ENCODE data around the gene IP6K3. TPM values are rescaled to one million over a fixed set of nuclear protein-coding genes. Genes with fewer than 3 reads are reported as not detected.

Gene IP6K3
- total and polyA plus RNA-seq, 11 donors: 11.7 to 72.4 (median 30.8) TPM

DNA sequence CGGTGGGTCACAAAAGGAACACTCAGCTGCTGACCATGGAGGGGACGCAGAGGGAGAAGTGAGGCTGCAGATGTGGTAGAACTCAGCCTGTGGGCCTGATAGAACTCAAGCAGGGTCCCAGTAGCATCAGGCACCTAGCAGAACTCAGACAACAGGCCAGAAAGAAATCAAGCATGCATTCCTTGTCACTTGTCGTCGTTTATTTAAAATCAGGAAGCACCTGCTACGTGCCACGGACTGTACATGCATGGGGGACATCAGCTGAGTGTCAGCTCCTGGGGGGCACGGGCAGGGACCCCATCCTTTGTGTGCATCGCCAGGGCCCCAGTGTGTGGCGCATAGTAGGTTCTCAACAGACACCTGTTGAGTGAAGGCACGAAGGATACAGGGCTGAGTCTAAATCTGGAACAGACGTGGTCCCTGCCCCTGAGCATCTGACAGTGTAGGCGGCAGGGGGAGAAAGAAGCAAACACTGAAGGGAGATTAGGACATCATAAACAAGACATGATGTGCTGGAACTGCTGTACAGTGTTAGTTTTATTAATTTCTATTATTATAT, 67.7 kb downstream of the IP6K3 start:
- no peaks in the 10 kb centered on the region for H3K4me1 ChIP-seq
- no peak overlapping the region for H3K4me3 ChIP-seq
- H3K36me3 ChIP-seq: peaks cover 0 to 76% (median 61%) of the 10 kb centered on the region in 9 donors
- intact Hi-C loops (cut with DNase I): loop anchor here in 1 of 10 donors (10.0 kb wide), 1 partner anchor 94 kb away; the partner anchor contains the start of gene BAK1
- DNase-seq (no peak), ATAC-seq (no peak)
- no peaks in the 10 kb centered on the region for H3K27me3 ChIP-seq
- TF ChIP-seq POLR2A (IDR thresholded peaks at IDR 0.05): no peak
- TF ChIP-seq, protein P1, sequence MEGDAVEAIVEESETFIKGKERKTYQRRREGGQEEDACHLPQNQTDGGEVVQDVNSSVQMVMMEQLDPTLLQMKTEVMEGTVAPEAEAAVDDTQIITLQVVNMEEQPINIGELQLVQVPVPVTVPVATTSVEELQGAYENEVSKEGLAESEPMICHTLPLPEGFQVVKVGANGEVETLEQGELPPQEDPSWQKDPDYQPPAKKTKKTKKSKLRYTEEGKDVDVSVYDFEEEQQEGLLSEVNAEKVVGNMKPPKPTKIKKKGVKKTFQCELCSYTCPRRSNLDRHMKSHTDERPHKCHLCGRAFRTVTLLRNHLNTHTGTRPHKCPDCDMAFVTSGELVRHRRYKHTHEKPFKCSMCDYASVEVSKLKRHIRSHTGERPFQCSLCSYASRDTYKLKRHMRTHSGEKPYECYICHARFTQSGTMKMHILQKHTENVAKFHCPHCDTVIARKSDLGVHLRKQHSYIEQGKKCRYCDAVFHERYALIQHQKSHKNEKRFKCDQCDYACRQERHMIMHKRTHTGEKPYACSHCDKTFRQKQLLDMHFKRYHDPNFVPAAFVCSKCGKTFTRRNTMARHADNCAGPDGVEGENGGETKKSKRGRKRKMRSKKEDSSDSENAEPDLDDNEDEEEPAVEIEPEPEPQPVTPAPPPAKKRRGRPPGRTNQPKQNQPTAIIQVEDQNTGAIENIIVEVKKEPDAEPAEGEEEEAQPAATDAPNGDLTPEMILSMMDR (IDR thresholded peaks at IDR 0.05): no peak
- no peak overlapping the region for H3K27ac ChIP-seq
- H3K9me3 ChIP-seq: no peaks in the 10 kb centered on the region
- 84 to 89% (median 86%) methylated on average over 12 of the region's 12 CpGs for WGBS, 4 donors

DNA sequence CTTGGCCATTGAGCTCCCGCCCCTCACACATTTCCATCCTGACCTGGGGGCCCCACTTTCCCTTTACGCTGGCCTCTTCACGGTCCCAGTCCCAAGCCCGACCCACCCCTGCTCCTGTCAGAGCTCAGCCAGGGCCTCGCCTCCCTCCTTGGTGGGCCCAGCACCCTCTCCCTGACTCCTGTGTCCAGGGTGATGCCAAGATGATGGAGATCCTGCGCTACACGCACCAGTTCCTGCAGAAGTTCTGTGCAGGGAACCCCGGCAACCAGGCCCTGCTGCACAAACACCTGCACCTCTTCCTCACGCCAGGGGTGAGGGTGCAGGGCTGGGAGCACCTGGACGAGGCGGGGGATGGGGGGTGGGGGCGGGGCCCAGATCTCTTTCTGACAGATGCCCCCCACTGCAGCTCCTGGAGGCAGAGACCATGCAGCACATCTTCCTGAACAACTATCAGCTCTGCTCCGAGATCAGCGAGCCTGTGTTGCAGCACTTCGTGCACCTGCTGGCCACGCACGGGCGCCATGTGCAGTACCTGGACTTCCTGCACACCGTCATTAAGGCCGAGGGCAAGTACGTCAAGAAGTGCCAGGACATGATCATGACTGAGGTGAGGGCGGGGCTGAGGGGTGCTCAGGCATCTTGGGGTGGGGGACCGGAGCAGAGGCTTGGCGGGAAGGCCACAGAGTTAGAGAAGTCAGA, 68.3 kb downstream of the IP6K3 start:
- H3K4me1 ChIP-seq: peaks cover 0 to 4% (median 0%) of the 10 kb centered on the region in 12 donors
- 91 to 95% (median 93%) methylated on average over 21 to 24 of the region's 24 CpGs for WGBS, 4 donors
- no peaks in the 10 kb centered on the region for H3K9me3 ChIP-seq
- DNase-seq (no peak), ATAC-seq (no peak)
- intact Hi-C loops (cut with DNase I): loop anchor here in 1 of 10 donors (10.0 kb wide), 1 partner anchor 94 kb away; the partner anchor contains the start of gene BAK1
- no peaks in the 10 kb centered on the region for H3K27me3 ChIP-seq
- peaks cover 0 to 77% (median 63%) of the 10 kb centered on the region in 9 donors for H3K36me3 ChIP-seq
- TF ChIP-seq, protein P1 (IDR thresholded peaks at IDR 0.05): no peak
- TF ChIP-seq POLR2A (IDR thresholded peaks at IDR 0.05): no peak
- no peak overlapping the region for H3K4me3 ChIP-seq
- no peak overlapping the region for H3K27ac ChIP-seq

DNA sequence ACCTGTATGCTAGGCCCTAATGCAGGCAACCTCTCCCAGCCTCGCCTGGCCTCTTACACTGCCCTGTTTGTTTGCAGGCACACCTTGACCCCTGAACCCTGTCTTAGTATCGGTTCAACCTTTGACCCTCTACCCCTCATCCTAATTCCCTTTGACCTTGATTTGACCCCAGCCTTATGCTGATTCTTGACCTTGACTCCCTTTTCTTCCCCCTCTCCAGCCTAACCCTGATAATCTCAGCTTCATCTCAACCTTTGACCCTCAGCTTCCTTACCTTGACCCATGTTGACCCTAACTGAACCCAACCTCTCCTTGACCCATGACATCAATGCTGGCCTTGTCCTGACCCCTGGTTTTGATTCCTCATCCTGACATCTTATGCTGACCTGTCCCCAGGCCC, 69.0 kb downstream of the IP6K3 start:
- intact Hi-C loops (cut with DNase I): loop anchor here in 1 of 10 donors (10.0 kb wide), 1 partner anchor 93 kb away; the partner anchor contains the start of gene BAK1
- H3K36me3 ChIP-seq: peaks cover 0 to 74% (median 58%) of the 10 kb centered on the region in 9 donors
- 95 to 100% (median 98%) methylated on average over 2 of the region's 2 CpGs for WGBS, 4 donors

More for the DNA sequence above, 69.0 kb downstream of the IP6K3 start:
- Histone ChIP-seq H3K27me3 (no peaks in the 10 kb centered on the region), H3K4me1 (peaks cover 0 to 11% (median 5%) of the 10 kb centered on the region in 12 donors), H3K27ac (no peak overlapping the region), H3K4me3 (no peak overlapping the region), H3K9me3 (no peaks in the 10 kb centered on the region)
- no peak for ATAC-seq
- TF ChIP-seq, protein P1 (IDR thresholded peaks at IDR 0.05): no peak
- DNase-seq: no peak

Measured in heart left ventricle (tissue), 16 donors.